Activated CD8-positive, alpha-beta memory T cell treated with anti-CD3 and anti-CD28 coated beads for 24 hours (primary cell): Measurements from ENCODE around the gene U2AF2.

ENCODE experiments used
- DNase-seq: peaks from one replicate; pipeline ENCODE4 v3.0.0-alpha.2; 2020

Gene U2AF2

GRCh38 chr19:55654868-55655647, at the start of gene U2AF2:
U2AF2 (plus strand) TSS chr19:55655035; CDS start chr19:55655105, 70 bp downstream.
- peak; percentile 99 for DNase-seq

- DNase-seq: peak; percentile 99
Observed at GRCh38 chr19:55605207-55605636, 49.6 kb upstream of the U2AF2 start.

- peak; percentile 85 for DNase-seq
Observed at GRCh38 chr19:55605637-55606470, 49.0 kb upstream of the U2AF2 start, which contains the start of gene ZNF865. ZNF865 (plus strand) TSS chr19:55605647; CDS start chr19:55613619, 7,972 bp downstream.

- no peak for DNase-seq
Observed at GRCh38 chr19:55606471-55606787, 48.4 kb upstream of the U2AF2 start.

- DNase-seq: no peak
Observed at GRCh38 chr19:55606817-55607216, 48.0 kb upstream of the U2AF2 start.

- no peak for DNase-seq
Observed at GRCh38 chr19:55609326-55609725, 45.5 kb upstream of the U2AF2 start.

- DNase-seq: no peak
Observed at GRCh38 chr19:55611300-55611982, 43.4 kb upstream of the U2AF2 start.

GRCh38 chr19:55611983-55612645, 42.7 kb upstream of the U2AF2 start:
- no peak for DNase-seq

- DNase-seq: no peak
Observed at GRCh38 chr19:55613396-55613795, 41.4 kb upstream of the U2AF2 start.

- no peak for DNase-seq
Observed at GRCh38 chr19:55613930-55614710, 40.7 kb upstream of the U2AF2 start.

GRCh38 chr19:55614711-55615542, 39.9 kb upstream of the U2AF2 start:
- no peak for DNase-seq

GRCh38 chr19:55615543-55616394, 39.1 kb upstream of the U2AF2 start:
- DNase-seq: no peak

GRCh38 chr19:55616395-55616875, 38.4 kb upstream of the U2AF2 start:
- no peak for DNase-seq

- DNase-seq: no peak
Observed at GRCh38 chr19:55617426-55617825, 37.4 kb upstream of the U2AF2 start.

GRCh38 chr19:55618426-55618825, 36.4 kb upstream of the U2AF2 start:
- DNase-seq: no peak

- no peak for DNase-seq
Observed at GRCh38 chr19:55619286-55619685, 35.5 kb upstream of the U2AF2 start.

- DNase-seq: peak; percentile 66
Observed at GRCh38 chr19:55620410-55621204, 34.2 kb upstream of the U2AF2 start.

GRCh38 chr19:55621205-55621672, 33.6 kb upstream of the U2AF2 start:
- DNase-seq: no peak

- DNase-seq: no peak
Observed at GRCh38 chr19:55621673-55622231, 33.1 kb upstream of the U2AF2 start.
